Neural cell (in vitro differentiated cells): Measurements from ENCODE around the gene ERVV-1. TPM values are rescaled to one million over a fixed set of nuclear protein-coding genes. Genes with fewer than 3 reads are reported as not detected.
"Not testable (repeated sequence)": the region's sequence is repeated elsewhere in the genome, so short reads cannot be mapped to it uniquely, and the experiment has no call there.

Experiments used
- H2AFZ ChIP-seq: fragments of 200-600, 300-800 bp; sonication (generic), shearing (Covaris generic); 2 replicates; pipeline ENCODE4 v1.6.0; 2014; ENCODE audit warnings: low read depth, mild to moderate bottlenecking, antibody characterized with exemption, low read length, moderate library complexity
- H3F3A ChIP-seq: fragments of 200-600 bp; shearing (Covaris generic); 2 replicates; pipeline ENCODE4 v1.6.1; 2016; ENCODE audit warnings: mild to moderate bottlenecking, moderate library complexity, mixed read lengths, antibody characterized with exemption, low read length; ENCODE audit not compliant: insufficient read depth, poor library complexity, severe bottlenecking
- H3K27ac ChIP-seq: fragments of 200-600, 300-800 bp; sonication (generic), shearing (Covaris generic); 2 replicates; pipeline ENCODE4 v1.5.1; 2014; ENCODE audit warnings: mild to moderate bottlenecking, low read length, moderate library complexity
- H3K27me3 ChIP-seq: fragments of 300-800, 200-600 bp; sonication (generic), shearing (Covaris generic); 2 replicates; pipeline ENCODE4 v1.6.0; 2014; ENCODE audit warnings: mild to moderate bottlenecking, low read depth, low read length, moderate library complexity; ENCODE audit not compliant: insufficient read depth
- H3K36me3 ChIP-seq: fragments of 300-800, 200-600 bp; sonication (generic), shearing (Covaris generic); 2 replicates; pipeline ENCODE4 v1.5.1; 2014; ENCODE audit warnings: mild to moderate bottlenecking, antibody characterized with exemption, low read length, moderate library complexity; ENCODE audit not compliant: insufficient read depth
- H3K4me2 ChIP-seq: fragments of 300-800, 200-600 bp; sonication (generic), shearing (Covaris generic); 2 replicates; pipeline ENCODE4 v1.6.0; 2014; ENCODE audit warnings: mild to moderate bottlenecking, low read length
- H3K4me3 ChIP-seq: fragments of 300-800, 200-600 bp; sonication (generic), shearing (Covaris generic); 2 replicates; pipeline ENCODE4 v1.5.1; 2014; ENCODE audit warnings: mild to moderate bottlenecking, low read length, moderate library complexity
- H3K79me2 ChIP-seq: fragments of 200-600 bp; shearing (Covaris generic); replicated peaks from 2 replicates; pipeline ENCODE4 v1.6.0; 2014; ENCODE audit warnings: mild to moderate bottlenecking, low read length, moderate library complexity; ENCODE audit not compliant: insufficient read depth
- H3K9ac ChIP-seq: fragments of 300-800, 200-600 bp; sonication (generic), shearing (Covaris generic); 2 replicates; pipeline ENCODE4 v1.6.1; 2016; ENCODE audit warnings: mild to moderate bottlenecking, low read length, mixed read lengths
- H3K9me2 ChIP-seq: fragments of 200-600 bp; shearing (Covaris generic); 2 replicates; pipeline ENCODE4 v1.6.1; 2016; ENCODE audit warnings: mild to moderate bottlenecking, low read length, mixed read lengths; ENCODE audit not compliant: insufficient read depth
- H3K9me3 ChIP-seq: fragments of 200-600, 300-800 bp; sonication (generic), shearing (Covaris generic); 2 replicates; pipeline ENCODE4 v1.6.1; 2016; ENCODE audit warnings: mild to moderate bottlenecking, mixed run types, low read length, moderate library complexity, mixed read lengths
- H4K20me1 ChIP-seq: fragments of 200-600 bp; shearing (Covaris generic); 2 replicates; pipeline ENCODE4 v1.6.1; 2016; ENCODE audit warnings: mild to moderate bottlenecking, mixed run types; ENCODE audit not compliant: insufficient read depth
- EP300 ChIP-seq: fragments of 450-650 bp; conservative IDR thresholded peaks from 2 replicates; pipeline ENCODE4 v1.6.1; 2014; ENCODE audit warnings: antibody characterized with exemption, mild to moderate bottlenecking, moderate library complexity; ENCODE audit not compliant: poor library complexity, severe bottlenecking
- EZH2 ChIP-seq: fragments of 200-600, 300-800 bp; shearing (Covaris generic), sonication (generic); IDR thresholded peaks from 2 replicates; pipeline ENCODE4 v1.6.1; 2014; ENCODE audit warnings: antibody characterized with exemption, low read length, borderline replicate concordance, mild to moderate bottlenecking; ENCODE audit not compliant: insufficient read depth, poor library complexity, severe bottlenecking
- MXI1 ChIP-seq: fragments of 450-650 bp; conservative IDR thresholded peaks from 2 replicates; pipeline ENCODE4 v1.6.1; 2014; ENCODE audit warnings: antibody characterized with exemption, mild to moderate bottlenecking; ENCODE audit not compliant: poor library complexity, severe bottlenecking
- POLR2AphosphoS5 ChIP-seq: IDR thresholded peaks from 2 replicates; pipeline ENCODE4 v1.6.1; 2012
- RAD21 ChIP-seq: fragments of 450-650 bp; conservative IDR thresholded peaks from 2 replicates; pipeline ENCODE4 v1.6.1; 2014; ENCODE audit warnings: antibody characterized with exemption, mild to moderate bottlenecking, moderate library complexity
- SMC3 ChIP-seq: fragments of 450-650 bp; conservative IDR thresholded peaks from 2 replicates; pipeline ENCODE4 v1.6.1; 2014; ENCODE audit warnings: antibody characterized with exemption, mild to moderate bottlenecking, moderate library complexity; ENCODE audit not compliant: poor library complexity
- TAF1 ChIP-seq: IDR thresholded peaks from 2 replicates; pipeline ENCODE4 v1.6.1; 2012; ENCODE audit warnings: low read depth
- polyA plus RNA-seq: library from polyadenylated mRNA; depleted of rRNA; stranded (reverse); fragments of >200 nt; gene quantifications from 2 replicates; pipeline ENCODE4 v1.2.3, GENCODE V29; 2014
- TF ChIP-seq, protein P1 (sequence below): IDR thresholded peaks from 2 replicates; pipeline ENCODE4 v1.6.1; 2012; ENCODE audit warnings: borderline replicate concordance
- TF ChIP-seq, protein P2 (sequence below): fragments of 450-650 bp; IDR thresholded peaks from 2 replicates; pipeline ENCODE4 v1.5.1; 2014; ENCODE audit warnings: antibody characterized with exemption, mild to moderate bottlenecking, moderate library complexity; ENCODE audit not compliant: poor library complexity, severe bottlenecking

Gene ERVV-1
- polyA plus RNA-seq, 1 donor from 2014 or later = not detected

DNA sequence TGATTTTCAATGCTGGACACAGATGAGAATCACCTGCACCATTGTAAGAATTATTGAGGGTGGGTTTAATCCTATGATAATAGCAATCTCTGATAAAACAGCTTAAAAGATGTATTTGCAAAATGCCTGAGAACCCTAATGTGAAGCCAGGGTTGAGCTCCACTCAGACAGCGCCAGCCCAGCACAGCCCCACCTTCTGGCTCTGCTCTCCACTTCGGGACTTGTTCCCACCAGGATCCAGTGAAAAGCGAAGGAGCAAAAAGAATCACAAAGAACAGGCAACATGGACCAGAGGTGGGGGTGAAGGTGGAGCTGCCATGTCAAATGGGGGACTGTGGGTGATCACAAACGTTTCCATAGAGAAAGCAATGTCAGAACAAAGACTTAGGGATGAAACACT is 32.4 kb upstream of the ERVV-1 start:
- Histone ChIP-seq H3K27ac (no peak overlapping the region), H3K79me2 (no peaks in the 10 kb centered on the region), H3K9me2 (no peaks in the 10 kb centered on the region), H3K4me2 (no peak overlapping the region), H4K20me1 (no peaks in the 10 kb centered on the region), H3K9me3 (no peaks in the 10 kb centered on the region), H3K36me3 (no peaks in the 10 kb centered on the region), H3F3A (no peaks in the 10 kb centered on the region), H3K27me3 (no peaks in the 10 kb centered on the region), H2AFZ (no peak overlapping the region), H3K4me3 (no peak overlapping the region), H3K9ac (no peak overlapping the region)
- no peak for TF ChIP-seq POLR2AphosphoS5
- TF ChIP-seq EP300 = no peak
- no peak for TF ChIP-seq EZH2
- TF ChIP-seq, protein P1, sequence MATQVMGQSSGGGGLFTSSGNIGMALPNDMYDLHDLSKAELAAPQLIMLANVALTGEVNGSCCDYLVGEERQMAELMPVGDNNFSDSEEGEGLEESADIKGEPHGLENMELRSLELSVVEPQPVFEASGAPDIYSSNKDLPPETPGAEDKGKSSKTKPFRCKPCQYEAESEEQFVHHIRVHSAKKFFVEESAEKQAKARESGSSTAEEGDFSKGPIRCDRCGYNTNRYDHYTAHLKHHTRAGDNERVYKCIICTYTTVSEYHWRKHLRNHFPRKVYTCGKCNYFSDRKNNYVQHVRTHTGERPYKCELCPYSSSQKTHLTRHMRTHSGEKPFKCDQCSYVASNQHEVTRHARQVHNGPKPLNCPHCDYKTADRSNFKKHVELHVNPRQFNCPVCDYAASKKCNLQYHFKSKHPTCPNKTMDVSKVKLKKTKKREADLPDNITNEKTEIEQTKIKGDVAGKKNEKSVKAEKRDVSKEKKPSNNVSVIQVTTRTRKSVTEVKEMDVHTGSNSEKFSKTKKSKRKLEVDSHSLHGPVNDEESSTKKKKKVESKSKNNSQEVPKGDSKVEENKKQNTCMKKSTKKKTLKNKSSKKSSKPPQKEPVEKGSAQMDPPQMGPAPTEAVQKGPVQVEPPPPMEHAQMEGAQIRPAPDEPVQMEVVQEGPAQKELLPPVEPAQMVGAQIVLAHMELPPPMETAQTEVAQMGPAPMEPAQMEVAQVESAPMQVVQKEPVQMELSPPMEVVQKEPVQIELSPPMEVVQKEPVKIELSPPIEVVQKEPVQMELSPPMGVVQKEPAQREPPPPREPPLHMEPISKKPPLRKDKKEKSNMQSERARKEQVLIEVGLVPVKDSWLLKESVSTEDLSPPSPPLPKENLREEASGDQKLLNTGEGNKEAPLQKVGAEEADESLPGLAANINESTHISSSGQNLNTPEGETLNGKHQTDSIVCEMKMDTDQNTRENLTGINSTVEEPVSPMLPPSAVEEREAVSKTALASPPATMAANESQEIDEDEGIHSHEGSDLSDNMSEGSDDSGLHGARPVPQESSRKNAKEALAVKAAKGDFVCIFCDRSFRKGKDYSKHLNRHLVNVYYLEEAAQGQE = no peak

DNA sequence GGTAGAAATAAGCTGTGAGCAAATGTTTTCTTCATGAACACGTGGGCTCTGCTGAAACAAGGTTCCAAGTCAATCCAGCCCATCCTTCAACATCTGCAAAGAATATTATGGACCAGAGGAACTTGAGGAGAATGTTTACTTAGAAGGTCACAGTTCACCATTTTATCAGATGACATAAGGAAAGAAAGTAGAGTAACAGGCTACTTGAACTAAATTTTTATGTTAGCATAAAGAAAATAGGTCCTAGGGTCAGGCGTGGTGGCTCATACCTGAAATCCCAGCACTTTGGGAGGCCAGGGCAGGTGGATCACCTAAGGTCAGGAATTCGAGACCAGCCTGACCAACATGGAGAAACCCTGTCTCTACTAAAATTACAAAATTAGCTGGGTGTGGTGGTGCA is 30.6 kb upstream of the ERVV-1 start:
- not testable (repeated sequence) for H3K9ac ChIP-seq, H3K4me3 ChIP-seq, H3K27me3 ChIP-seq, H3F3A ChIP-seq, H4K20me1 ChIP-seq, H3K9me2 ChIP-seq, H3K4me2 ChIP-seq, H2AFZ ChIP-seq, H3K36me3 ChIP-seq, H3K79me2 ChIP-seq, H3K27ac ChIP-seq, H3K9me3 ChIP-seq

DNA sequence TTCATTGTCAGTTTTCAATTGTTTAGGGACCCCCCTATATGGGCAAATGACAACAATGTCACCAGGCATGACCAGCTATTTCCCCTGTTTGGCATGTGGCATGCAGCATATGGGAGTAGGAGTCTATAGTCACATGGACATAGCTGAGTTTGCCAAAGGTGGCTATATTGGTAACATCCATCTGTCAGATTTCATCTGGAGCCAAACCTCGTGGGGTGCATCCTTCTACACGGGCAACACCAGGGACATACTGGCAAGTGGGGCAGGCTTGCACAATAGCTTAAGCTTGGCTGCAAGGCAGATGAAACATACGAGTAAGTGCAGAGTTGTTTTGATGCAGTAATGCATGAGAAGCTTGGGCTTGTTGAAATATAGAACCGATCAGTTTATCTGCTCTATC is 26.5 kb upstream of the ERVV-1 start:
- H3K79me2 ChIP-seq = no peaks in the 10 kb centered on the region
- TF ChIP-seq, protein P1 = no peak
- no peak for TF ChIP-seq RAD21
- TF ChIP-seq, protein P2, sequence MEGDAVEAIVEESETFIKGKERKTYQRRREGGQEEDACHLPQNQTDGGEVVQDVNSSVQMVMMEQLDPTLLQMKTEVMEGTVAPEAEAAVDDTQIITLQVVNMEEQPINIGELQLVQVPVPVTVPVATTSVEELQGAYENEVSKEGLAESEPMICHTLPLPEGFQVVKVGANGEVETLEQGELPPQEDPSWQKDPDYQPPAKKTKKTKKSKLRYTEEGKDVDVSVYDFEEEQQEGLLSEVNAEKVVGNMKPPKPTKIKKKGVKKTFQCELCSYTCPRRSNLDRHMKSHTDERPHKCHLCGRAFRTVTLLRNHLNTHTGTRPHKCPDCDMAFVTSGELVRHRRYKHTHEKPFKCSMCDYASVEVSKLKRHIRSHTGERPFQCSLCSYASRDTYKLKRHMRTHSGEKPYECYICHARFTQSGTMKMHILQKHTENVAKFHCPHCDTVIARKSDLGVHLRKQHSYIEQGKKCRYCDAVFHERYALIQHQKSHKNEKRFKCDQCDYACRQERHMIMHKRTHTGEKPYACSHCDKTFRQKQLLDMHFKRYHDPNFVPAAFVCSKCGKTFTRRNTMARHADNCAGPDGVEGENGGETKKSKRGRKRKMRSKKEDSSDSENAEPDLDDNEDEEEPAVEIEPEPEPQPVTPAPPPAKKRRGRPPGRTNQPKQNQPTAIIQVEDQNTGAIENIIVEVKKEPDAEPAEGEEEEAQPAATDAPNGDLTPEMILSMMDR = no peak
- no peak for TF ChIP-seq TAF1
- no peak for TF ChIP-seq POLR2AphosphoS5
- no peak for TF ChIP-seq EZH2
- TF ChIP-seq SMC3 = no peak
- TF ChIP-seq EP300 = no peak
- TF ChIP-seq MXI1 = no peak
- H3F3A ChIP-seq = no peaks in the 10 kb centered on the region
- no peaks in the 10 kb centered on the region for H3K9me3 ChIP-seq
- no peak overlapping the region for H2AFZ ChIP-seq
- no peaks in the 10 kb centered on the region for H3K9me2 ChIP-seq
- H3K27ac ChIP-seq = no peak overlapping the region
- H3K4me2 ChIP-seq = no peak overlapping the region
- H3K27me3 ChIP-seq = no peaks in the 10 kb centered on the region
- no peak overlapping the region for H3K4me3 ChIP-seq
- no peaks in the 10 kb centered on the region for H4K20me1 ChIP-seq
- H3K9ac ChIP-seq = no peak overlapping the region
- H3K36me3 ChIP-seq = no peaks in the 10 kb centered on the region
